OCI-LY3 (cell line): ENCODE data around the gene MERTK.
"Not testable (repeated sequence)": the region's sequence is repeated elsewhere in the genome, so short reads cannot be mapped to it uniquely, and the experiment has no call there.

Source experiments
- H2AFZ ChIP-seq: fragments of 200-600, 300-600 bp; shearing (Covaris generic); 2 replicates; pipeline ENCODE4 v1.6.0; 2014; ENCODE audit warnings: antibody characterized with exemption, low read depth, low read length
- H3K27ac ChIP-seq: fragments of 200-600, 300-600 bp; sonication (generic); 2 replicates; pipeline ENCODE4 v1.5.1; 2014; ENCODE audit warnings: mild to moderate bottlenecking, low read length, moderate library complexity, mixed read lengths
- H3K27me3 ChIP-seq: fragments of 200-600, 300-600 bp; sonication (generic); 2 replicates; pipeline ENCODE4 v1.6.1; 2014; ENCODE audit warnings: low read depth, low read length, mixed read lengths
- H3K36me3 ChIP-seq: fragments of 200-600, 300-600 bp; sonication (generic); replicated peaks from 2 replicates; pipeline ENCODE3; 2014; ENCODE audit warnings: low read depth, low read length, mixed read lengths
- H3K4me1 ChIP-seq: fragments of 300-600, 200-600 bp; sonication (generic); 2 replicates; pipeline ENCODE4 v1.6.1; 2014; ENCODE audit warnings: low read length, mixed read lengths
- H3K4me2 ChIP-seq: fragments of 200-600, 300-600 bp; sonication (generic); 2 replicates; pipeline ENCODE4 v1.6.1; 2014; ENCODE audit warnings: low read length, mixed read lengths
- H3K4me3 ChIP-seq: fragments of 300-600, 200-600 bp; sonication (generic); 2 replicates; pipeline ENCODE4 v1.5.1; 2014; ENCODE audit warnings: antibody characterized with exemption, mild to moderate bottlenecking, low read length, moderate library complexity
- H3K79me2 ChIP-seq: fragments of 300-600, 200-600 bp; shearing (Covaris generic); 2 replicates; pipeline ENCODE4 v1.6.1; 2014; ENCODE audit warnings: mild to moderate bottlenecking, low read length, mixed read lengths
- H3K9ac ChIP-seq: fragments of 300-600, 200-600 bp; shearing (Covaris generic); 2 replicates; pipeline ENCODE4 v1.6.0; 2014; ENCODE audit warnings: mild to moderate bottlenecking, low read length, moderate library complexity
- H3K9me3 ChIP-seq: fragments of 200-600, 300-600 bp; shearing (Covaris generic); 2 replicates; pipeline ENCODE4 v1.6.1; 2014; ENCODE audit warnings: low read length, mixed read lengths; ENCODE audit not compliant: insufficient read depth
- H4K20me1 ChIP-seq: fragments of 200-600, 300-600 bp; sonication (generic); 2 replicates; pipeline ENCODE4 v1.6.1; 2016; ENCODE audit warnings: low read length, mixed read lengths; ENCODE audit not compliant: insufficient read depth
- EZH2phosphoT487 ChIP-seq: fragments of 200-600 bp; shearing (Covaris generic); IDR thresholded peaks from 2 replicates; pipeline ENCODE4 v1.6.1; 2018; ENCODE audit warnings: antibody characterized with exemption, mixed run types, low read depth
- TF ChIP-seq, protein P1 (sequence below): fragments of 200-600, 300-600 bp; sonication (generic); IDR thresholded peaks from 2 replicates; pipeline ENCODE4 v1.5.1; 2014; ENCODE audit warnings: antibody characterized with exemption, low read length, low read depth

The MERTK gene

DNA sequence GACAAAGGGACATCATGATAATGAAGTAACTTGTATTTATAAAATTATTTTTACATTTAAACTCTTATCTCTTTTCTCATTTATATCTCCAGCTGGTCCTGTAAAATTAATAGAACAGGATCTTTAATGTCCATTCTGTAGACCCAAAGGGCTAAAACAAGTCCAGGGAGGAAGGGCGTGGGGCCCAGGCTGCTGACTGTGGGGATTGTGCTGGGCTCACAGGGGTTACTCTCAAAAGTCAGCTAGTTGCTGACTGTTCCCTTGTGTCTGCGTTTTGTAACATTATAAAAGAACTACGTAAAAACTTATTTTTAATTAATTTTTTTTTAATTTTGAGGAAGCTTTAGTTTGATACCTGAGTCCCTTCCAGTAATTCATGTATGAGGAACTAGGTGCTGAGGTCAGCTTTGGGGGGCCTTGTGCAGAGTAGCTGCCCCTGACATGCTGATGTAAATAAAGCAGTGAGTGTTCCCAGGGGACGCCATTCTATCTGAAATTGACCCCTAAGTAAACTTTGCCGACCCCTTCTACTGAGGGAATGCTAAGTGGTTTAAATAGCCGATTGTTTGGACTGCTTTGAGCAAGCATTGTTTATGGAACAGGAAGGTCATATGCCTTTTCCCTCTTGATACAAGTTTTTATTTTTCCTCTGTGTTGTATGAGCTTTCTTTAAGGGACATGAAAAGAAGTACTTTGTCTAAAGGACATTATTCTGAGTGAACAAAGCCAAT, 56.4 kb downstream of the MERTK start:
- TF ChIP-seq, protein P1, sequence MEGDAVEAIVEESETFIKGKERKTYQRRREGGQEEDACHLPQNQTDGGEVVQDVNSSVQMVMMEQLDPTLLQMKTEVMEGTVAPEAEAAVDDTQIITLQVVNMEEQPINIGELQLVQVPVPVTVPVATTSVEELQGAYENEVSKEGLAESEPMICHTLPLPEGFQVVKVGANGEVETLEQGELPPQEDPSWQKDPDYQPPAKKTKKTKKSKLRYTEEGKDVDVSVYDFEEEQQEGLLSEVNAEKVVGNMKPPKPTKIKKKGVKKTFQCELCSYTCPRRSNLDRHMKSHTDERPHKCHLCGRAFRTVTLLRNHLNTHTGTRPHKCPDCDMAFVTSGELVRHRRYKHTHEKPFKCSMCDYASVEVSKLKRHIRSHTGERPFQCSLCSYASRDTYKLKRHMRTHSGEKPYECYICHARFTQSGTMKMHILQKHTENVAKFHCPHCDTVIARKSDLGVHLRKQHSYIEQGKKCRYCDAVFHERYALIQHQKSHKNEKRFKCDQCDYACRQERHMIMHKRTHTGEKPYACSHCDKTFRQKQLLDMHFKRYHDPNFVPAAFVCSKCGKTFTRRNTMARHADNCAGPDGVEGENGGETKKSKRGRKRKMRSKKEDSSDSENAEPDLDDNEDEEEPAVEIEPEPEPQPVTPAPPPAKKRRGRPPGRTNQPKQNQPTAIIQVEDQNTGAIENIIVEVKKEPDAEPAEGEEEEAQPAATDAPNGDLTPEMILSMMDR = no peak
- TF ChIP-seq EZH2phosphoT487 = no peak
- no peak overlapping the region for H3K9ac ChIP-seq

DNA sequence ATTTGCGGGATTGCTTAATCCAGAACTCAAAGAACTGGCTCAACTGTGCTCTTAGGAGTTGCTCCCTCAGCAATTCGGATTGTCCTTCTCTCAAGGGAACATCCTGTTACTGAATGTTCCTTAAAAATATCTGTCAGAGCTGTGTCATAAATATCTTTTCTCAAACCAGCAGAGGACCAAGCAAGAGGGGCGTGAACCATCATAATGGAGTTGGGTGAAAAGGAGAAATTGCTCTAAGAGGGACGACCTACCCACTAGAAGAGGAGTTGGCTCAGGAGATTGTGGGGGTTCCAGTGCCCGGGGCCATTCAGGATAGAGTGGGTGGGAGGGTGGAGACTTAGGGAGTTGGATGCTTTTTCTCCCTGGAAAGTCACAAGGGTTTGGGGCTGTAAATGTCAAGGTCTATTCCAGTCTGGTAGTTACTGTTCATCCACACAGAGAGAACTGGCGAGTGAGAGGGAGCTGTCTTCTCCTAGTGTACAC, 59.5 kb downstream of the MERTK start:
- no peak overlapping the region for H2AFZ ChIP-seq
- no peak overlapping the region for H3K4me2 ChIP-seq
- H3K27ac ChIP-seq = no peak overlapping the region
- H3K27me3 ChIP-seq = peaks cover 4% of the 10 kb centered on the region; the same call in 1 of the 2 replicates
- H4K20me1 ChIP-seq = no peaks in the 10 kb centered on the region
- no peaks in the 10 kb centered on the region for H3K9me3 ChIP-seq
- no peak overlapping the region for H3K9ac ChIP-seq
- no peaks in the 10 kb centered on the region for H3K79me2 ChIP-seq
- TF ChIP-seq, protein P1 = no peak
- no peak for TF ChIP-seq EZH2phosphoT487
- H3K36me3 ChIP-seq = no peaks in the 10 kb centered on the region
- no peaks in the 10 kb centered on the region for H3K4me1 ChIP-seq
- no peak overlapping the region for H3K4me3 ChIP-seq

More for the DNA sequence above, 56.4 kb downstream of the MERTK start:
- no peaks in the 10 kb centered on the region for H3K79me2 ChIP-seq
- H2AFZ ChIP-seq = no peak overlapping the region
- no peaks in the 10 kb centered on the region for H3K4me1 ChIP-seq
- no peaks in the 10 kb centered on the region for H3K9me3 ChIP-seq
- H4K20me1 ChIP-seq = no peaks in the 10 kb centered on the region
- H3K27me3 ChIP-seq = peaks cover 9% of the 10 kb centered on the region; the same call in 1 of the 2 replicates
- no peak overlapping the region for H3K27ac ChIP-seq
- H3K36me3 ChIP-seq = no peaks in the 10 kb centered on the region
- no peak overlapping the region for H3K4me2 ChIP-seq
- H3K4me3 ChIP-seq = no peak overlapping the region

DNA sequence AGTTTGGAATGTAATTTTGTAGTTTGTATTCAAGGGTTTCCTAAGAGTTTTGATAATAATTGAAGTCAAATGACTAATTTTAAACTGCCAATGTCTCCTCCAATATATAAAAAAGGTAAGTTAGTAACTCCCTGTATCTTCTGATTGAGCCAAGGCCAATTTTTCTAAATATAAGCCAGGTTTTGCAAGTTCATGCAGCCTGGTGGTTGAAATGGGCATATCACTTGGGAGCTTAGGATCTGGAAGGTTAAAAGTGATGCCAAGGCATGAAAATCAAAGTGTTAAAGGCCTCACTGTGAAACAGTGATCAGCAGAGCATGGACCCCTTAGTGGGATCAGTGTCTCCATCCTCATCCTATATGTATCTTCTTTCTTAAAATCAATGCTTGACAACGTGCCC, 60.5 kb downstream of the MERTK start:
- Histone ChIP-seq H4K20me1 (no peaks in the 10 kb centered on the region), H3K4me2 (no peak overlapping the region), H3K36me3 (no peaks in the 10 kb centered on the region), H3K27ac (no peak overlapping the region), H3K9me3 (no peaks in the 10 kb centered on the region), H2AFZ (no peak overlapping the region), H3K9ac (no peak overlapping the region), H3K4me3 (no peak overlapping the region), H3K4me1 (no peaks in the 10 kb centered on the region), H3K27me3 (peaks cover 4% of the 10 kb centered on the region; the same call in 1 of the 2 replicates), H3K79me2 (no peaks in the 10 kb centered on the region)
- TF ChIP-seq EZH2phosphoT487 = no peak
- TF ChIP-seq, protein P1 = no peak

DNA sequence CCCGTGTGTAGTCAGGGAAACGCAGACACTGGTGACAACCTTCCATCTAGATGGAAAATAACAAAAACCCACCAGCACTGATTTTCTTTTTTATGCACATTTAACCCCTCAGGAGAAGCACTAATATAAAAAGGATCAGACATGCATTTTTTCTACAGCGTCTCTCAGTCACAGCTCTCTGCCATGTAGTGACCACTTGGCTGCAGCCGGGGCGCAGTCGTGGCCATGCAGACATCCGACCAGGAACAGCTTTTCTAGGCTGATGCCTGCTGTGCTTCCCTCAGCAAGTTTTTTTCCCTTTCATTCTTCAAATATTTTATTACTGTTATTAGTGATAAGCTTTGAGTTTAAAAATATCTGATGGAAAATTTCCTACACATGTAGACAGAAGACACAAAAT, 63.3 kb downstream of the MERTK start:
- Histone ChIP-seq H3K4me3 (no peak overlapping the region), H3K4me1 (no peaks in the 10 kb centered on the region), H3K9ac (no peak overlapping the region), H3K79me2 (no peaks in the 10 kb centered on the region), H3K9me3 (no peaks in the 10 kb centered on the region), H4K20me1 (no peaks in the 10 kb centered on the region), H3K4me2 (no peak overlapping the region), H3K27ac (no peak overlapping the region), H3K36me3 (no peaks in the 10 kb centered on the region), H2AFZ (no peak overlapping the region), H3K27me3 (peaks cover 4% of the 10 kb centered on the region; the same call in 1 of the 2 replicates)
- TF ChIP-seq EZH2phosphoT487 = no peak
- TF ChIP-seq, protein P1 = no peak

DNA sequence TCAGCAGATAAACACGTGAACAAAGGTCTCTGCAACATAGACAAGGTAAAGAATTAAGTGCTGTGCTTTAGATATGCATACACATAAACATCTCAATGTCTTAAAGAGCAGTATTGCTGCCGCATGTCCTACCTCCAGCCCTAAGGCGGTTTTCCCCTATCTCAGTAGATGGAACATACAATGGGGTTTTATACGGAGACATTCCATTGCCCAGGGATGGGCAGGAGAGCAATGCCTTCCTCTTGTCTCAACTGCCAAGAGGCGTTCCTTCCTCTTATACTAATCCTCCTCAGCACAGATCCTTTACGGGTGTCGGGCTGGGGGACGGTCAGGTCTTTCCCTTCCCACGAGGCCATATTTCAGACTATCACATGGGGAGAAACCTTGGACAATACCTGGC, 64.7 kb downstream of the MERTK start:
- not testable (repeated sequence) for H3K27me3 ChIP-seq, H3K79me2 ChIP-seq, H4K20me1 ChIP-seq, H3K4me2 ChIP-seq, H3K27ac ChIP-seq, H3K36me3 ChIP-seq, H2AFZ ChIP-seq, H3K4me1 ChIP-seq, H3K9ac ChIP-seq, H3K9me3 ChIP-seq, H3K4me3 ChIP-seq

DNA sequence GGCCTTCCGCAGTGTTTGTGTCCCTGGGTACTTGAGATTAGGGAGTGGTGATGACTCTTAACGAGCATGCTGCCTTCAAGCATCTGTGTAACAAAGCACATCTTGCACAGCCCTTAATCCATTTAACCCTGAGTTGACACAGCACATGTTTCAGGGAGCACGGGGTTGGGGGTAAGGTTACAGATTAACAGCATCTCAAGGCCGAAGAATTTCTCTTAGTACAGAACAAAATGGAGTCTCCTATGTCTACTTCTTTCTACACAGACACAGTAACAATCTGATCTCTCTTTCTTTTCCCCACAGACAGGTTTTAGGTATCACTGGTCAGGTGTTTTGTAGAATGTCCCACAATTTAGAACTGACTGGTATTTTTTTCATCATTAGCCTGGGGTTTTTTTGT, 65.1 kb downstream of the MERTK start:
- H3K9ac ChIP-seq = not testable (repeated sequence)

More for the DNA sequence above, 65.1 kb downstream of the MERTK start:
- not testable (repeated sequence) for H3K4me2 ChIP-seq, H3K79me2 ChIP-seq, H3K27ac ChIP-seq, H4K20me1 ChIP-seq, H3K9me3 ChIP-seq, H3K27me3 ChIP-seq, H3K4me3 ChIP-seq, H3K4me1 ChIP-seq, H3K36me3 ChIP-seq, H2AFZ ChIP-seq
